AG04449 (cell line): ENCODE data around the gene IQCM.

ENCODE experiments used
- CTCF ChIA-PET: fragments of 350-600 bp; formaldehyde crosslinking; extraction: SDS; loops from one replicate; lab custom pipeline; 2021; ENCODE audit warnings: antibody characterized with exemption; lab: Yijun Ruan, JAX
- POLR2A ChIA-PET: fragments of 400-600, 350-600 bp; formaldehyde crosslinking; extraction: SDS; loops from one replicate; lab custom pipeline; 2020; ENCODE audit warnings: antibody characterized with exemption, inconsistent platforms; lab: Yijun Ruan, JAX
- DNase-seq: peaks from one replicate; pipeline ENCODE4 v3.0.0-alpha.2; 2010; ENCODE audit warnings: low read depth, low spot score
- H3K4me3 ChIP-seq: 2 replicates; pipeline ENCODE4 v1.5.1; 2011; ENCODE audit warnings: low read depth, mild to moderate bottlenecking, control low read depth, low read length
- CTCF ChIP-seq: IDR thresholded peaks from one replicate; pipeline ENCODE4 v1.5.1; 2011; ENCODE audit warnings: mild to moderate bottlenecking, moderate library complexity, low read length, control low read depth, inconsistent platforms; ENCODE audit not compliant: insufficient read depth; ENCODE audit errors: missing control alignments

Gene IQCM

DNA sequence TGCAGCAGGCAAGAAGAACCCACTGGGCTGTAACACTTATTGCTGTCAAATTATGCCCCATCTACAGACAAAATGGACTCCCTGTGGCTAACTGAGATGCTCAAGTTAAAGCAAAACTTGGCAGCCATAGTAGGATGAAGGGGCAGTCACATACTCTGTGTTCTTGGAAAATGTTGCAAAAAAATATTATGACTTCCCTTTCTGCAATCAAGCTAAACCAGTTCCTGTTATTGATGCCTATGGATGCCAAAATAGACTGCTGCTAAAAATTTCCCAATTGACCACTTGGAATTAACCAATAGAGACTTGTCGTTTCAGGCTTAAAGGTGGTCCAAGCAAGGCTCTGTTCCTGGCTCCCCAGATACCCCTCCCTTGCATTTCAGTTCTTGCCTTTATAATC lies 49.5 kb downstream of the IQCM start:
- no peak for DNase-seq
- CTCF ChIA-PET: no interaction called here
- POLR2A ChIA-PET: no interaction called here
- H3K4me3 ChIP-seq: no peak overlapping the region
- TF ChIP-seq CTCF: no peak

GRCh38 chr4:149765630-149766029 lies 50.0 kb downstream of the IQCM start:
- CTCF ChIA-PET: no interaction called here
- no peak for DNase-seq
- POLR2A ChIA-PET: no interaction called here
- no peak overlapping the region for H3K4me3 ChIP-seq
- TF ChIP-seq CTCF: no peak

DNA sequence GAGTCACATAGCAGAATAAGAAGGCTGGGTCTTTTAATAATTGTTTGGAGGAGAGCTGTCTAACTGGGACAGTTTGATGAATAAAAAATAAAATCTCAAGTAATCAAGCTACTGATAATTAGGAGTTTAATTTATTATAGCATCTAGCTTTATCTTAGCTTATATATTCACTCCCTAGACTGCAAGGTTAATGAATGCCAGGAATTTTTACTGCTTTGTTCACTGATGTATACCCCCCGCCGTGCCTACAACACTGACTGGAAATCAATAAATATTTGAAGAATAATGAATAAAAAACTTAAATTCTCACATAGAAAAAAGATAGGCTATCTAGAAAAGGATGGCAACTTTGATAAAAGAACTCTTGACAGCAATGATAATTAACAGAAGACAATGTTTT lies 59.7 kb downstream of the IQCM start:
- POLR2A ChIA-PET: no interaction called here
- TF ChIP-seq CTCF: no peak

GRCh38 chr4:149754526-149754925 lies 61.1 kb downstream of the IQCM start:
- ChIA-PET CTCF (no interaction called here), POLR2A (no interaction called here)
- TF ChIP-seq CTCF: no peak
- no peak overlapping the region for H3K4me3 ChIP-seq
- DNase-seq: peak; percentile 9

More for the DNA sequence above, 59.7 kb downstream of the IQCM start:
- H3K4me3 ChIP-seq: no peak overlapping the region
- DNase-seq: no peak
- CTCF ChIA-PET: no interaction called here

DNA sequence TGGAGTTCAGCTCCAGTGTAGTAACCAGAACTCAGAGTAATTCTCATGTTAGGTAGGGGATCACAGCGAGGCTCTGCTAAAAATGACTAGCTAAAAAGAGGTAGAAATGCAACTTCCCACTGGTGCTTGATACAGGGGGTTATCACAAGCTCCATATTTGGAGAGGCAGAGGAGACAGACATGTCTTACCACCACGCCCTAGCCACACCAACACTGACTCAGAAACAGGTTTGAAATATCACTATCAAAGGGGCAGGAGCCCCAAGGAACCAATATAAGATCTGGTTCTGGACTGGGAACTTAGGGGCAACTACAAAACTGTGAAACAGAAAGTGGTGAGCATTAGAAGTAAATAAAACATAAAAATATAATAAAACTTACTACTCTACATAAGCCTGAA lies 62.9 kb downstream of the IQCM start:
- no peak for DNase-seq
- no peak for TF ChIP-seq CTCF
- ChIA-PET POLR2A (no interaction called here), CTCF (no interaction called here)
- no peak overlapping the region for H3K4me3 ChIP-seq

- CTCF ChIA-PET: no interaction called here
- POLR2A ChIA-PET: no interaction called here
- no peak overlapping the region for H3K4me3 ChIP-seq
- no peak for DNase-seq
- TF ChIP-seq CTCF: no peak
Measured at GRCh38 chr4:149751174-149751573, 64.5 kb downstream of the IQCM start.
